Gastroesophageal sphincter (tissue), 3 donors: ENCODE measurements around the gene FTSJ1.

Source experiments
- POLR2A ChIP-seq, 2 donors: fragments of 450-650 bp; IDR thresholded peaks; one replicate each; pipeline ENCODE4 v1.6.1; 2017; ENCODE audit warnings: antibody characterized with exemption in 2 of 2, mild to moderate bottlenecking in 2 of 2, moderate library complexity in 1 of 2
- TF ChIP-seq, protein P1 (sequence below), 4 experiments: fragments of 200-600 bp in 2 of 4; fragments of 450-650 bp in 2 of 4; sonication (generic) in 1 of 4; IDR thresholded peaks; one replicate each; pipeline ENCODE4 v1.5.1; 2017 to 2019; ENCODE audit warnings: antibody characterized with exemption in 4 of 4, mild to moderate bottlenecking in 2 of 4, moderate library complexity in 2 of 4

DNA sequence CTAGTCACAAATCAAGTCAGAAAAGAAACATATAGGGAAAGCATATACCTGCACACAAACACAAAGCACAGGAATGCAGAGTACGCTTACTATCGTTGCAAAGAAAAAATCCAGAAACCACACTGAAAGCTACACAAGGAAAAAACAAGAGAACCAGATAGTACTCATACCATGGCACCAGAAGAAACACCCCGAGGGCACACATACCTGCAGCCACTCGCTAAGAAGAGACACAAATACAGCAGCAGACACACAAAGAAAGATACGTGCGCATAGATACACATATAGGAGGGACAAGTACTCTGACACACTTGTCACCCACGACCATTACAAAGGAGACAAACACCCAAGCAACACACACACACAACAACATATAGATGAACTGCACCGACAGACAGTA is 4.5 kb upstream of the FTSJ1 start:
- TF ChIP-seq, protein P1, sequence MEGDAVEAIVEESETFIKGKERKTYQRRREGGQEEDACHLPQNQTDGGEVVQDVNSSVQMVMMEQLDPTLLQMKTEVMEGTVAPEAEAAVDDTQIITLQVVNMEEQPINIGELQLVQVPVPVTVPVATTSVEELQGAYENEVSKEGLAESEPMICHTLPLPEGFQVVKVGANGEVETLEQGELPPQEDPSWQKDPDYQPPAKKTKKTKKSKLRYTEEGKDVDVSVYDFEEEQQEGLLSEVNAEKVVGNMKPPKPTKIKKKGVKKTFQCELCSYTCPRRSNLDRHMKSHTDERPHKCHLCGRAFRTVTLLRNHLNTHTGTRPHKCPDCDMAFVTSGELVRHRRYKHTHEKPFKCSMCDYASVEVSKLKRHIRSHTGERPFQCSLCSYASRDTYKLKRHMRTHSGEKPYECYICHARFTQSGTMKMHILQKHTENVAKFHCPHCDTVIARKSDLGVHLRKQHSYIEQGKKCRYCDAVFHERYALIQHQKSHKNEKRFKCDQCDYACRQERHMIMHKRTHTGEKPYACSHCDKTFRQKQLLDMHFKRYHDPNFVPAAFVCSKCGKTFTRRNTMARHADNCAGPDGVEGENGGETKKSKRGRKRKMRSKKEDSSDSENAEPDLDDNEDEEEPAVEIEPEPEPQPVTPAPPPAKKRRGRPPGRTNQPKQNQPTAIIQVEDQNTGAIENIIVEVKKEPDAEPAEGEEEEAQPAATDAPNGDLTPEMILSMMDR (IDR thresholded peaks at IDR 0.05) = no peak
- TF ChIP-seq POLR2A (IDR thresholded peaks at IDR 0.05) = no peak
